ENCODE measurements around the gene PTPN2. TPM values are rescaled to one million over a fixed set of nuclear protein-coding genes. Genes with fewer than 3 reads are reported as not detected.

PTPN2 gene
- total RNA-seq, 2 experiments from 2014 or later, result 54.9 to 69.7 TPM

GRCh38 chr18:12820506-12820905, 63.5 kb downstream of the PTPN2 start:
- no TSS peak for BruUV-seq (replicated peaks)
- Histone ChIP-seq H3K79me2 (ENCODE audit: insufficient read depth, low read depth, low read length) (no peaks in the 10 kb centered on the region), H3K4me3 (ENCODE audit: low read depth, low read length, poor library complexity, severe bottlenecking) (no peak overlapping the region), H3K9me2 (ENCODE audit: insufficient read depth, low read length) (no peaks in the 10 kb centered on the region), H3K4me1 (ENCODE audit: insufficient read depth, low read length, poor library complexity, severe bottlenecking) (no peaks in the 10 kb centered on the region), H4K20me1 (ENCODE audit: insufficient read depth, low read length) (no peaks in the 10 kb centered on the region), H3K9me3 (ENCODE audit: low read length) (no peaks in the 10 kb centered on the region), H3K36me3 (ENCODE audit: insufficient read depth, low read length) (peaks cover 74% of the 10 kb centered on the region), H3K27ac (ENCODE audit: low read depth, low read length, poor library complexity, severe bottlenecking) (no peak overlapping the region), H2AFZ (ENCODE audit: low read length) (no peak overlapping the region), H3K4me2 (ENCODE audit: low read length) (no peak overlapping the region)
- DNase-seq (ENCODE audit: low spot score), result no peak
- no peak for TF ChIP-seq CTCF (conservative IDR thresholded peaks at IDR 0.05; ENCODE audit: low read length)
- no peak for TF ChIP-seq EZH2phosphoT487 (IDR thresholded peaks at IDR 0.05; ENCODE audit: borderline replicate concordance, low read depth, low read length)
- ChIA-PET POLR2A (interaction anchor here (0.5 to 1.4 kb wide), 2 partner anchors 10 to 63 kb away, joined by 3 to 4 read pairs; no protein-coding TSS in a partner anchor), CTCF (ENCODE audit: unreplicated experiment) (no interaction called here)
- intact Hi-C loops (cut with micrococcal nuclease; ENCODE audit: unreplicated experiment), result no loop called here

GRCh38 chr18:12819841-12820240, 64.2 kb downstream of the PTPN2 start:
- H3K79me2 ChIP-seq (ENCODE audit: insufficient read depth, low read depth, low read length), result no peaks in the 10 kb centered on the region
- H3K4me3 ChIP-seq (ENCODE audit: low read depth, low read length, poor library complexity, severe bottlenecking), result no peak overlapping the region
- H4K20me1 ChIP-seq (ENCODE audit: insufficient read depth, low read length), result no peaks in the 10 kb centered on the region
- no peak for DNase-seq (ENCODE audit: low spot score)
- intact Hi-C loops (cut with micrococcal nuclease; ENCODE audit: unreplicated experiment), result no loop called here
- no peaks in the 10 kb centered on the region for H3K9me2 ChIP-seq (ENCODE audit: insufficient read depth, low read length)
- H3K27ac ChIP-seq (ENCODE audit: low read depth, low read length, poor library complexity, severe bottlenecking), result no peak overlapping the region
- no peaks in the 10 kb centered on the region for H3K4me1 ChIP-seq (ENCODE audit: insufficient read depth, low read length, poor library complexity, severe bottlenecking)
- H2AFZ ChIP-seq (ENCODE audit: low read length), result no peak overlapping the region
- no peak for TF ChIP-seq EZH2phosphoT487 (IDR thresholded peaks at IDR 0.05; ENCODE audit: borderline replicate concordance, low read depth, low read length)
- no peak for TF ChIP-seq CTCF (conservative IDR thresholded peaks at IDR 0.05; ENCODE audit: low read length)
- H3K4me2 ChIP-seq (ENCODE audit: low read length), result no peak overlapping the region
- POLR2A ChIA-PET, result no interaction called here
- H3K36me3 ChIP-seq (ENCODE audit: insufficient read depth, low read length), result peaks cover 70% of the 10 kb centered on the region
- CTCF ChIA-PET (ENCODE audit: unreplicated experiment), result no interaction called here
- H3K9me3 ChIP-seq (ENCODE audit: low read length), result no peaks in the 10 kb centered on the region
- BruUV-seq (replicated peaks), result no TSS peak

- Histone ChIP-seq H3K79me2 (ENCODE audit: insufficient read depth, low read depth, low read length) (no peaks in the 10 kb centered on the region), H3K9me3 (ENCODE audit: low read length) (no peaks in the 10 kb centered on the region), H2AFZ (ENCODE audit: low read length) (no peak overlapping the region), H4K20me1 (ENCODE audit: insufficient read depth, low read length) (no peaks in the 10 kb centered on the region), H3K4me2 (ENCODE audit: low read length) (no peak overlapping the region), H3K36me3 (ENCODE audit: insufficient read depth, low read length) (peaks cover 70% of the 10 kb centered on the region), H3K4me3 (ENCODE audit: low read depth, low read length, poor library complexity, severe bottlenecking) (no peak overlapping the region), H3K4me1 (ENCODE audit: insufficient read depth, low read length, poor library complexity, severe bottlenecking) (no peaks in the 10 kb centered on the region), H3K27ac (ENCODE audit: low read depth, low read length, poor library complexity, severe bottlenecking) (no peak overlapping the region), H3K9me2 (ENCODE audit: insufficient read depth, low read length) (no peaks in the 10 kb centered on the region)
- no peak for DNase-seq (ENCODE audit: low spot score)
- TF ChIP-seq CTCF (conservative IDR thresholded peaks at IDR 0.05; ENCODE audit: low read length), result no peak
- TF ChIP-seq EZH2phosphoT487 (IDR thresholded peaks at IDR 0.05; ENCODE audit: borderline replicate concordance, low read depth, low read length), result no peak
- intact Hi-C loops (cut with micrococcal nuclease; ENCODE audit: unreplicated experiment), result no loop called here
- no TSS peak for BruUV-seq (replicated peaks)
- ChIA-PET POLR2A (no interaction called here), CTCF (ENCODE audit: unreplicated experiment) (no interaction called here)
Measured at GRCh38 chr18:12819322-12819721, 64.7 kb downstream of the PTPN2 start.
